Uterus (tissue), 2 donors: ENCODE data around the gene AMBRA1.

ENCODE experiments used
- CTCF ChIP-seq, 4 experiments: fragments of 200-600 bp in 2 of 4; fragments of 450-650 bp in 2 of 4; sonication (generic) in 2 of 4; IDR thresholded peaks; one replicate each; pipeline ENCODE4 v1.5.1; 2016 to 2019; ENCODE audit warnings: antibody characterized with exemption in 4 of 4, mild to moderate bottlenecking in 2 of 4, moderate library complexity in 1 of 4
- POLR2A ChIP-seq, 2 donors: fragments of 450-650 bp; IDR thresholded peaks; one replicate each; pipeline ENCODE4 v1.6.1; 2016; ENCODE audit warnings: antibody characterized with exemption in 2 of 2, mild to moderate bottlenecking in 1 of 2, moderate library complexity in 1 of 2

- TF ChIP-seq CTCF (IDR thresholded peaks at IDR 0.05) (no peak), POLR2A (IDR thresholded peaks at IDR 0.05) (no peak)
Observed at GRCh38 chr11:46347637-46348311, 246.0 kb downstream of the AMBRA1 start.
